LoVo (cell line): ENCODE data around the gene SELENOI.

Experiments
- DNase-seq: peaks from one replicate; pipeline ENCODE4 v3.0.0-alpha.2; 2016; ENCODE audit warnings: low spot score

Gene SELENOI

GRCh38 chr2:26412091-26412673, 66.2 kb downstream of the SELENOI start:
- DNase-seq: peak; percentile 23

- DNase-seq: no peak
Measured at GRCh38 chr2:26414311-26414710, 68.4 kb downstream of the SELENOI start.

- no peak for DNase-seq
Measured at GRCh38 chr2:26421961-26422360, 76.0 kb downstream of the SELENOI start.

- DNase-seq: no peak
Measured at GRCh38 chr2:26422947-26423629, 77.1 kb downstream of the SELENOI start.

- no peak for DNase-seq
Measured at GRCh38 chr2:26423750-26424149, 77.8 kb downstream of the SELENOI start.

- no peak for DNase-seq
Measured at GRCh38 chr2:26424221-26424620, 78.3 kb downstream of the SELENOI start.

GRCh38 chr2:26428846-26429245, 82.9 kb downstream of the SELENOI start:
- DNase-seq: no peak

- no peak for DNase-seq
Measured at GRCh38 chr2:26429779-26430578, 84.0 kb downstream of the SELENOI start.

GRCh38 chr2:26430826-26431225, 84.9 kb downstream of the SELENOI start:
- no peak for DNase-seq

GRCh38 chr2:26432363-26432762, 86.4 kb downstream of the SELENOI start:
- DNase-seq: no peak

- no peak for DNase-seq
Measured at GRCh38 chr2:26432859-26433258, 86.9 kb downstream of the SELENOI start.

GRCh38 chr2:26435106-26435505, 89.2 kb downstream of the SELENOI start:
- no peak for DNase-seq

- DNase-seq: no peak
Measured at GRCh38 chr2:26438526-26438925, 92.6 kb downstream of the SELENOI start.

GRCh38 chr2:26438926-26439325, 93.0 kb downstream of the SELENOI start:
- DNase-seq: no peak

- no peak for DNase-seq
Measured at GRCh38 chr2:26442301-26442700, 96.4 kb downstream of the SELENOI start.

GRCh38 chr2:26442707-26443106, 96.8 kb downstream of the SELENOI start:
- DNase-seq: no peak

- DNase-seq: no peak
Measured at GRCh38 chr2:26444236-26444635, 98.3 kb downstream of the SELENOI start.
